Coronary artery (tissue), 2 donors: ENCODE results near the gene NANOS2.
"Not testable (repeated sequence)": the region's sequence is repeated elsewhere in the genome, so short reads cannot be mapped to it uniquely, and the experiment has no call there.

Experiments
- DNase-seq: peaks from one replicate; pipeline ENCODE4 v3.0.0-alpha.2; 2017; ENCODE audit warnings: low spot score
- H3K27ac ChIP-seq, 2 donors: fragments of 200-600 bp; sonication (generic); one replicate each; pipeline ENCODE4 v1.5.1; 2016 to 2019
- H3K4me3 ChIP-seq: fragments of 200-600 bp; sonication (generic); 2 replicates; pipeline ENCODE4 v1.5.1; 2016; ENCODE audit warnings: mild to moderate bottlenecking, moderate library complexity
- CTCF ChIP-seq: fragments of 200-600 bp; sonication (generic); IDR thresholded peaks from one replicate; pipeline ENCODE4 v1.5.1; 2019; ENCODE audit warnings: antibody characterized with exemption

NANOS2 gene

GRCh38 chr19:45872095-45872919 lies 42.3 kb downstream of the NANOS2 start:
- DNase-seq: no peak
- Histone ChIP-seq H3K27ac (no peak overlapping the region), H3K4me3 (no peak overlapping the region)
- no peak for TF ChIP-seq CTCF

- no peak for DNase-seq
- no peak overlapping the region for H3K4me3 ChIP-seq
- H3K27ac ChIP-seq: no peak overlapping the region
- TF ChIP-seq CTCF: no peak
Measured at GRCh38 chr19:45870798-45871197, 43.8 kb downstream of the NANOS2 start.

- H3K27ac ChIP-seq, H3K4me3 ChIP-seq, DNase-seq: not testable (repeated sequence)
Measured at GRCh38 chr19:45867241-45867640, 47.3 kb downstream of the NANOS2 start.

- Histone ChIP-seq H3K27ac (no peak overlapping the region), H3K4me3 (no peak overlapping the region)
- no peak for TF ChIP-seq CTCF
- DNase-seq: no peak
Measured at GRCh38 chr19:45866400-45867176, 48.0 kb downstream of the NANOS2 start.

- no peak for TF ChIP-seq CTCF
- Histone ChIP-seq H3K27ac (no peak overlapping the region), H3K4me3 (no peak overlapping the region)
- DNase-seq: no peak
Measured at GRCh38 chr19:45865269-45865948, 49.2 kb downstream of the NANOS2 start.

- H3K27ac ChIP-seq: no peak overlapping the region
- no peak for TF ChIP-seq CTCF
- DNase-seq: no peak
- H3K4me3 ChIP-seq: peak overlapping the region; percentile 92
Measured at GRCh38 chr19:45864629-45865082, 49.9 kb downstream of the NANOS2 start.

GRCh38 chr19:45863840-45864628 lies 50.5 kb downstream of the NANOS2 start, which contains the start of gene FOXA3:
Gene FOXA3, plus strand, starts transcription at chr19:45864326. Its CDS starts 131 bp downstream, at chr19:45864457.
- H3K27ac ChIP-seq: no peak within 1 kb of the TSS
- peak; percentile 41 for TF ChIP-seq CTCF
- peak within 1 kb of the TSS; percentile 92 for H3K4me3 ChIP-seq
- DNase-seq: no peak
